GM21526 (cell line): ENCODE results near the gene FAM193A.
A peak's percentile ranks its signal among the peaks of the same experiment; 100 is the strongest.
"Not testable (repeated sequence)": the region's sequence is repeated elsewhere in the genome, so short reads cannot be mapped to it uniquely, and the experiment has no call there.

Experiments
- ATAC-seq: cut with Tn5 transposase; IDR thresholded peaks from one replicate; pipeline ENCODE4 v1.9.1; 2021; ENCODE audit warnings: moderate library complexity; ENCODE audit not compliant: unreplicated experiment, low FRiP score

Gene FAM193A

GRCh38 chr4:2570551-2571222 lies 34.2 kb downstream of the FAM193A start:
- ATAC-seq = no peak

GRCh38 chr4:2572076-2572475 lies 35.6 kb downstream of the FAM193A start:
- ATAC-seq = no peak

GRCh38 chr4:2572866-2573265 lies 36.4 kb downstream of the FAM193A start:
- ATAC-seq = no peak

- no peak for ATAC-seq
Measured at GRCh38 chr4:2574009-2574408, 37.6 kb downstream of the FAM193A start.

- ATAC-seq = no peak
Measured at GRCh38 chr4:2574863-2575262, 38.4 kb downstream of the FAM193A start.

- no peak for ATAC-seq
Measured at GRCh38 chr4:2576290-2576689, 39.8 kb downstream of the FAM193A start.

- ATAC-seq = no peak
Measured at GRCh38 chr4:2578106-2578505, 41.7 kb downstream of the FAM193A start.

- no peak for ATAC-seq
Measured at GRCh38 chr4:2579910-2580309, 43.5 kb downstream of the FAM193A start.

- no peak for ATAC-seq
Measured at GRCh38 chr4:2583092-2583491, 46.6 kb downstream of the FAM193A start.

GRCh38 chr4:2583517-2583916 lies 47.1 kb downstream of the FAM193A start:
- ATAC-seq = no peak

- ATAC-seq = no peak
Measured at GRCh38 chr4:2586502-2586901, 50.1 kb downstream of the FAM193A start.

- ATAC-seq = no peak
Measured at GRCh38 chr4:2587213-2587823, 50.9 kb downstream of the FAM193A start.

- no peak for ATAC-seq
Measured at GRCh38 chr4:2588259-2588658, 51.8 kb downstream of the FAM193A start.

- ATAC-seq = no peak
Measured at GRCh38 chr4:2591189-2591588, 54.7 kb downstream of the FAM193A start.

- not testable (repeated sequence) for ATAC-seq
Measured at GRCh38 chr4:2592014-2592413, 55.6 kb downstream of the FAM193A start.

- no peak for ATAC-seq
Measured at GRCh38 chr4:2592572-2592971, 56.1 kb downstream of the FAM193A start.

GRCh38 chr4:2593003-2593402 lies 56.6 kb downstream of the FAM193A start:
- no peak for ATAC-seq

- no peak for ATAC-seq
Measured at GRCh38 chr4:2595436-2595835, 59.0 kb downstream of the FAM193A start.

- no peak for ATAC-seq
Measured at GRCh38 chr4:2595952-2596552, 59.6 kb downstream of the FAM193A start.

GRCh38 chr4:2596611-2597010 lies 60.2 kb downstream of the FAM193A start:
- ATAC-seq = no peak

- ATAC-seq = peak; percentile 63
Measured at GRCh38 chr4:2598511-2599303, 62.3 kb downstream of the FAM193A start.
